Hematopoietic multipotent progenitor cell (in vitro differentiated cells): ENCODE data around the gene HDAC9. TPM values are rescaled to one million over a fixed set of nuclear protein-coding genes. Genes with fewer than 3 reads are reported as not detected.

Experiments
- DNase-seq, 3 donors: peaks; one replicate each; pipeline ENCODE4 v3.0.0-alpha.2; 2011 to 2015; ENCODE audit warnings: low read depth in 2 of 3, low spot score in 2 of 3
- total RNA-seq: library from RNA; depleted of rRNA; stranded (reverse); fragments of >200 nt; gene quantifications from one replicate; pipeline ENCODE4 v1.2.3, GENCODE V29; 2012

Gene HDAC9
- total RNA-seq, 1 donor, result 10.2 TPM

DNA sequence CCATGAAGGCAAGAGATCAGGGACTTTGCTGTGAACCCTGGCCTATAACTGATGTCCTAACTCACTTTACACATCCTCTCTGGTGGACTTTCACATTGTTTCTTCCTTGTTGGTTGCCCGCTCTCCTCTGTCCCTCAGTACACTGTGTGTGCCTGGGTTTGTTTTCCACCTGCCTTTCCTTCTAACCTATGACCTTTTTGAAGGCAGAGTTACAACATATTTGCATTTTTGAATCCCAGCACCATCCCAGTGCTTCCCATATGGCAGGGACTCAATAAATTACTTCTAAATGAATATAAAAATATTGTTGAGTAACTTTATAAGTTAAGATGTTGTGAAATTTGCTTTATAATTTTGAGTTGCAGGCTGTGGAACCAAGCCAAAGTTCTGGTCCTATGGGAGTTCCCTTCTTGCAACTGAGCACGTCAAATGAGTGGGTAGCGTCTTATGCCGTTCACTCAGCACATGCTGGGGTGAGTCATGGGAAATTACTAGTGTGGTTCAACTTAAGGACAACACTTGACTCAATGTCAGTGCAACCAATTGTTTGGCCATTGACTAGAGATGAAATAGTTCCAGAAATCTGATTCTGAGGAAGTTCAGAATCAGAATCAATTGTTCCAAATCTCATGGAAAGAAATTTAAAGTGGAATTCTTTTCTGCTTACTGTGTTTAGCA, 370.9 kb downstream of the HDAC9 start:
- DNase-seq, result no peak

DNA sequence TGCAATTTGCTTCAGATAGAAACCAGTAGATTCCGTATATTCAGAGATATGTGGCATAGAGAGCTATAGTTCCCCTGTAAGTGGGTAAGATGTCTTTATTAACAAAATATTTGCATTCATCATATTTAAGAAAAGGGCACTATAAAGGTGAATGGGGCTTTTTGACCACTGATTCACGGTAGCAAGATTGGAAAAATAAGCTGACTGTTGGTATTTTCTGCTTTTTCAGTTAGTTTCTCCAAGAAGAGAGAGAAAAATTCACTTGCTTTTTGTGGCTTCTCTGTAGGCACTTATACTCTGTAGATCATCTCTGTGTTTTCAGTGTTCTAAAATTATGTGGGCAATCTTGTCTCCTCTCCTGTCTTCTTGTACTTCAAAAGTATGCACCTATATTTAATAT, 376.8 kb downstream of the HDAC9 start:
- no peak for DNase-seq

DNA sequence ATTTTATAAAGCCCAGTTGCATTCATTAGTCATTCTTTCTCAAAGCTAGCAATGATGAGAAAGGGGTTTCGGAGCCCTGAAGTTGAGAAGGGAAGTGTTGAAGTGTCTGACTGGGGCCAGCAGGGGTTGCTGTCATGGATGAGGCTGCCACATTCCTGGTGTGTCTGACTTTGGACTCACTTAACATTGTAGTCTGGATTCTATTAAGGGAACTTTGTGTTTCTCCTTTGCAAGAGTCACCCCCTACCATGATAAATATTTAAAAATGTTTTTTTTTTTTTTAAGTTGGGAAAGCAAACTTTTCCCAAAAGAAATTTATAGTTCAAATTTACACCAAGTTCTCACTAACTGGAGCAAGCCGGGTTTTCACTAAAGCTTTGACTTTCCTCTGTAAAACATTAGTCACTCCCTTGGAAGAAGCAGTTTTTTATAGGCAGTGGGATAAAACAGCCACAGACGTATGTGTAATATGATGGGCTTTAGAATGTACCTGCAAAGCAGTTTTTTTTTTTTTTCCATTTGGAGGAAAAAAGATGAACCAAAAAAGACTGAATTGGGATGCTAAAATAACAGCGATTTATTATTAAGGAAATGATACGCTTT, 378.3 kb downstream of the HDAC9 start:
- DNase-seq, result no peak

DNA sequence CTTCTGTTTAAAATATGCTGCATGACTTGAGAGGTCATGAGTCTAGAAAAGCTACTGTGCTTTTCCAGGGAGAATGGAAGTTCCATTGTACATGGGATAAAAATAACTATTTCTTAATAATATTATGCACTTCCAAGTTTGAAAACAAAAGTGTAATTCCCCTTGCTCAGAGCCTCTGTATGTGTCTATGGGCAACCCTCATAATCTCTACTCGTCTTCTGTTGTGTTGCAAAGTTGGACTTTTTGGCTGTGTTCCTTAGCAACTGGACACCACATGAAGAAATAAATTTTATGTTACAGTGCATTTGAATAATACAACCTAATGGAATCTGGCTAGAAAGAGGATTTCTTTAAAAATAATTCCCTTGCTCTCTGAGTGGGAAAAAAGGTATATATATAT, 379.3 kb downstream of the HDAC9 start:
- DNase-seq, result no peak

DNA sequence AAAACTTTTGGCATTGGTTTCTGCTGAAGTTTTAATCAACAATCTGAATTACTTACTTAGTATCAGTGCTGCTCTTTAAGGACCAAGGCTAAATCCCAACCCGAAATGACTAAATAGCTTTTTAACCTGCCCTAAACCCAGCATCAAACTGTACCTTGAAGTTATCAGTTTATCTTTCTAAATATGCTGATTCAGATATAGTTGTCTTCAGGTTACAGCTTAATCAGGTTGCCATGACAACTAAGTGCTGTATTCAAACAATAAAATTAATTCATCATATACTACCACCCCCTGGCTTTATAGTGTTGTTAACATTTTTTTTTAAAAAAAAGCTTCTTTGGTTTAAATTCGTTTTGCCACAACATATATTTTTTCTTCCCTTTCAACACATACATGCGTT, 382.3 kb downstream of the HDAC9 start:
- DNase-seq, result no peak

DNA sequence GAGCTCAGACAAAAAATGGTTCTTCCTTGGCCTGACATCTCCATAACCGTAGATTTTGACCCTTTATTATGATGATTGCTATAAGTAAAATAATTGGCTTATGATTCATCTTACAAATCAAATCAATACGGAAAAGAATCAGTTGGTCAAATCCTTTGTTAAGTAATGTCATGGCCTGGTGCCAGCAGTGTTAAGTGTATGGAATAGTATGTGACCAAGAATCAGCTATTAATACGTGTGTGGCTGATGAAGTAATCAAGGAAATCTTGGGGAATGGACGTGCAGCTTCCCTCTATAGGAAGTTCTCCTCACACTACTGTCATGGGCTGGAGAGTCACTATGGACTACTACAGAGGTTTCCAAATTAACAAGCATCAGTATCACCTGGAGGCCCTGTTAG, 391.3 kb downstream of the HDAC9 start:
- no peak for DNase-seq

DNA sequence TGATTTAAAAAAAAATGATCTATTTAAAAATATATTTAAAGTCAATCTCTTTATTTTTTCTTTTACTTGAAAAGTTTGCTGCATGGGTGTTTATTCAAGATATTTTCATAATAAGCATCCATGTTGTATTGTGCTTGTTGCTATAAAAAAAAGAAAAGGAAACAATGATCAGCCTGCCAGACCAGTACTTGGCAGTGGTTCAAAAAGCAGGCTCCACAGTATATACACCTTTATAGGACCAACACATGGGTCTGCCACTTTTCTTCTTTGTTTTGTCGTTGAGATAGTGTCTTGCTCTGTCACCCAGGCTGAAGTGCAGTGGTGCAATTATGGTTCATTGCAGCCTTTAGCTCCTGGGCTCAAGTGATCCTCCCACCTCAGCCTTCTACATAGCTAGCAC, 393.9 kb downstream of the HDAC9 start:
- no peak for DNase-seq

DNA sequence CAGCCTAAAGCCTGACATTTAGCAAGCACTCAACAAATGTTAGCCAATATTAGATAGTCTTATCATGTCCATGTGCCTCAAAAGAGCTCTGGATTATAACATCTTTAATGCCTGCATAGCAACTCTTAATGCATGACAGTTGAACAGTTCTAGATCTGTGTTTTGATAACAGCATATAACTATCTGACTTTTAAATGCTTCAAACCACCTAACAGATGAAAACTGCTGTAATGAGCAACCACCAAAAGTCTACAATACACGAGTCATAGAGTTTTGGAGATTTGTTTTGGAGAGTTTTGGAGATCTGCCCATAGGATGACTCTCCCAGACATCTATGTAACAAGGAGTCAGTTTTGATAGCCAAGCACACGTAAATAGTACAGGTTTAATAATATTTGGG, 394.6 kb downstream of the HDAC9 start:
- DNase-seq, result no peak

DNA sequence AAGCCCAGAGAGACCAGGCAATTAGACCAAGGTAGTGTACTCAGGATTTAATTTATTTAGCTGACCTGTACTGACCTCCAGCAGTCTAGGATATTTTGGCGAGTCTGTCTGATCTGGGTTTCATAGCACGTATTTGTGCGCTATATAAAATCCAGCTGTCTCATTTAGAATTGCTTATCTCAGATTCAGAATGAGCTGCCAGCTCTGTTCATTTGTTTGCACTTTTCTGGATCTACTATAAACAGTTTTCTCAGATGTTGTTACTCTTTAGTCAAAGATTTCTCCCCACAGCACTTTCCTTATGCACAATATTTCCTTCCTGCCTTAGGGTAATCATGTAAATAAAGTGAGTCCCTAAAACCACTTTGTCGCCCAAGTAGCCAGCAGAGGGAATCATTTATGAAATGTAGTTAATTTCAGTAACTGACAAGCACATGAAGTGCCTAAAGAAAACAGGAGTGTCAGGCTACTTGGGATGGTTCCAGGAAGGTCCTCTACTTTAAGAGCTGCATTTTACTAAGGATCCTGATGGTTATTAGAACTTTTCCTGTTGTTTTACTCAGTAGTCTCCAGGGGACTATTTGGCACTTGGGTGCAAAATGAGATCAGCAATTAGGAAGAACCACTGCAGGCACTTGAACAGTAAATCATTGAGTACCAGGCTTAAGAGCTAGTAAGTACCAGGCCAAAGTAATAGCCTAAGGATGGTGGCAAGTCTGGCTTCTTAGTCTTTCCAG, 395.5 kb downstream of the HDAC9 start:
- no peak for DNase-seq

DNA sequence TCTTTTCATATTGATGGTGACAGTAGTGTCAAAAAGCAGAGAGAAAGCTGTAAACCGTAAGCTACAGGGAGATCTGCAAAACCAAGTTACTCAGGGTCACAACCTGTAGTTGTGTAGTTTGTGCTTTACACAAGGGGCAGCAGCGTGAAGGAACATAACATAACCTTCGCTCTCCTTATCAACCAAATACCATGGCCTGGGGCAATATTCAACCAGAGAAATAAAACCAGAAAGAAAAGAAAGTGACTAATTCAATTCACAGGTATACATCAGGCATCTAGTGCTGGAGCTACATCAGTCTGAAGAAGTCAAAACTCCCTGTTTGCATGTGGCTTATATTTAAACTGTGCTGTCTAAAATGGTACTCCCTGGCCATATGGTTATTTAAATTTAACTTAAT, 397.6 kb downstream of the HDAC9 start:
- DNase-seq, result no peak

DNA sequence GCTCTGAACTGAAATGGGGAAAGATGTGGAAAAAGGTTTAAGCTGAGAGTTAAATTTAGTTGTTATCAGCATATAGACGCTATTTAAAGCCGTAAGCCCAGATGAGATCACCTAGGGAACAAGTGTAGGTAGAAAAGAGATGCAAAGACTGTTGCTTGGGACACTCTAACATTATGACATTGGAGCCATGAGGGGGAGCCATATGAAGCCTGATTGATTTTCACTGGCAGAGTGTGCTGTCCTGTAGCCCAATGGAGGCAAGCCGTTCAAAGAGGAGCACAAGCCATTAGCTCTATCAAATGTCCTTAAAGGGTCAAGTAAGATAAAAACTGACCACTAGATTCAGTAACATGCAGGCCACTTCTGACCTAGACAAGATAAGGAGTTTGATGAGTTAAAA, 398.6 kb downstream of the HDAC9 start:
- DNase-seq, result no peak

DNA sequence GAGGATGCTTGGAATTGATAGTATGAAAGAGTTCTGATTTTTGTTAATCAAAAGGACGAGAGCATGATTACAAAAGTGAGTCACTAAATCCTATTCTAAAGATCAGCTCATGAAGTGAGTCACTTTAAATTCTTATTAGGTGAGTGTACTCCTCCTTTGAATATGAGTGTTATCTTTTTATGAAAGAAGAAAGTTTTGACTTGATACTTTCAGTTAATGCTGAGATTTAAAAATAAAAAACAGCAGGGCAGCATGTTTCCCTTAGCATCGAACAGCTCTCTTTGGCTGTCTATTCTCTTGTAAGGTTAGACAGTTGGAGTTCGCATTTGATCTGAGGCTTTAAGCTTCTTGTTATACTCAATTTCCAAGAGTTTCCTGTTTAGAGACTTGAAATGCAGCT, 399.9 kb downstream of the HDAC9 start:
- no peak for DNase-seq

DNA sequence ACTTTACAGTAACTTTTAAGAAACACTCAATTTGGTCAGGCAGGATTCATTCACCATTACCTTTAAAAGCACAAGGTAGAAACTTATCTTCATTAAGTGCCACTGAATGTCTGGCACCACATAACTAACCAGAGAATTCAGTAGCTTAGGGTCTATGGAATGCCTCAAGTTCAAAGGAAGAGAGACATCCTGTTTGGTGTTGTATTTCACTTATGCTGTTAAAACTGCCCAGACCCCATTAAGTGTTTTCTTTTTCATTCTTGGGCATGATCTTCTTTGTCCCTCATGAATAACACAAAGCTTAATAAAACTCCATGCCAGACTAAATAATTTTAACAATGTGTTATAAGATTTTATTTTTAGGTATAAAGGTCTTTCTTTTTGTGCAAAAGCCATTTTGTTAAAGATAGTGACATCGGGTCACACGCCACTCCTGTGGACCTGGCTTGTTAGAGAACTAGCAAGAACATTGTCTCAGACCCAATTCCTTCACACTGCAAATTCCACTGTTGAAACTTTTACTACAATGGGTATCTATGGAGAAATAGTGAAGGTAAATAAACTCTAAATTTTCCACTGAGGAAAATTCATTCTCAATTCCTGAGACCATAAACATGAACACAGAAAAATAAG, 400.9 kb downstream of the HDAC9 start:
- no peak for DNase-seq

DNA sequence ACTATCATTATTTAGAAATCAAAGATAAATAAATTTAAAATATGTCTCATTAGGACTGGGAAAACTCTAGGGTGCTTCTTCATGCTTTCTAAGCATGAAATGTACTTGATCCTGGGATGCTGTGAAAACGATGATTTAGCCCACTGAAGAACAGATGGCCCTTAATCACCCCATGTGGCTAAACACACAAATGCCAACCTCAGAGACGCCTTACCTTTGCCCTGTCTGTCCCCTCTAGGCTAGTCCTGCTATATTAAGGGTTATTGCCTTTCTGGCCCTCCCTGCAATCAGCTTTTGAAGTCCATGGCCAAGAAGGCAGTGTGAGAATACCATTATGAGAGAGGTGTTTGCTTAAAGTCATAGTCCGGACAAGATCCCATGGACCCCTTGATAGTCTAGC, 404.7 kb downstream of the HDAC9 start:
- DNase-seq, result no peak

DNA sequence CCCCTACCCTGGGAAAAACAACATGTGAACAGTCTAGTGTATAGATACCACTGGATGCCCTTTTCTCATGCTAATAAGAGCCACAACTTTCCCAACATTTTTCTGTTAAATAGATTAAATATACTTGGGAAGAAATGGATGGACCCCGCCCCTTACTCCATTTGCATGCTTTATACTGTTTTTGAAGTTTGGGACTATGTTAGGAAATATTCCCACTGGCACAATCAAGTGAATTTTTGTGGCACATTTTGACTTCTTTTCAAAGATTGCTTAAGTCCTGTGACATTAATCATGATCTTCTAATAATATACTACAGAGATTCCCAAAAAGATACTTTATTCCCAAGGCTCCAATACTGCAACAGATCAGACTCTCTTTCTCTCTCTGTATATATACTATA, 405.3 kb downstream of the HDAC9 start:
- no peak for DNase-seq

DNA sequence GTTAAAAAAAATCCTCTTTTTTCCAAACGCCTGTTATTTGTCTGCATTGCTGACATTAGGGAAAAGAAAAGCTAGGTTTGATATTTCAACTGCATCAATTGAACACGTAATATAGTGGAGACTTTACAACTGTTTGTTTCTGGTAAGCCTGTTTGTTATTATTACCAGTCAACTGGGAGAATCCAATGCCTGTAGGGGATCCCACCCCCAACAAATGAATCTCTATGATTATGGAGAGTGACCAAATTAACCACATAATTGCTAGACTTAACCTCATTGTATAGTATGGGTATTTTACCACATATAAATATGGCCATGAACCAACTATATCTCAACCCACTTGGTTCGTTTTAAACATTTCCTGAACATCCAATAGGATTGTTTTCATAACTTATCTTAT, 405.8 kb downstream of the HDAC9 start:
- no peak for DNase-seq

DNA sequence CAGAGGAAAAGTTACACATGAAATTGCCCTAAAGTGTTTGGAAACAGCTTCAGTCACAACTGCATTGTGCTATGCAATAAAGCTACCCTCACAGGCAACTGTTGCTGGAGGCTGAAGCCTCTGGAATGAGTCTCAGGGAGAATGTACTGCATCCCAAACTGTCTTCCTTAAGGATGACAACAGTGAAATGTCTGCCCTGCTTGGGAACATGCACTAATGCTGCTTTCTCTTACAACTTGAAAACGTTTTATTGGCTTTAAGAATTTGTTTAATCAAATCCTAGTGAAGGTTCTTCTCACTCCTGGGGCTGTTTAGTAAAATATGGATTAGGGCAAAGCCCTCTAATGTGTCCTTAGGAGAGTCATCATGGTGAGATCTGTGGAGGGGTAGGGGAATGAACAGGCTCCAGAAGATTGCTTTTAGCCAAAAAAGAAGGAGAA, 406.5 kb downstream of the HDAC9 start:
- no peak for DNase-seq

DNA sequence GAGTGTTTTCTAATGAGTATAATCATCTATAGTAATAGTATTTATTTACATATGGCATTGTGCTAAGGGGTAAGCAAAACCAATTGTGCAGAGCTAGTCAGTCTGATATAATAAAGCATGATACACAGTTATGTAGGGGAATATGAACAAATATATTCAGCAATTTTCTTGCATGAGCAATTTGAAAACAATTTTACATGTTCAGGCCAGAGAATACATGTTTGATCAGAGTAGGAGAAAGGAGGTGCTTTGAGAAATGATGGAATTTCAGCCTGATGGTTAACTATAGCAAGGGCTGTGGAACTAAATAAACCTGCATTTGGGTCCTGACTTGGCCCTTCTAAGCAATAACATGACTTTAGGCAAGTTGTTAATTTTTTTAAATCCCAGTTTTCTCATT, 407.3 kb downstream of the HDAC9 start:
- no peak for DNase-seq

DNA sequence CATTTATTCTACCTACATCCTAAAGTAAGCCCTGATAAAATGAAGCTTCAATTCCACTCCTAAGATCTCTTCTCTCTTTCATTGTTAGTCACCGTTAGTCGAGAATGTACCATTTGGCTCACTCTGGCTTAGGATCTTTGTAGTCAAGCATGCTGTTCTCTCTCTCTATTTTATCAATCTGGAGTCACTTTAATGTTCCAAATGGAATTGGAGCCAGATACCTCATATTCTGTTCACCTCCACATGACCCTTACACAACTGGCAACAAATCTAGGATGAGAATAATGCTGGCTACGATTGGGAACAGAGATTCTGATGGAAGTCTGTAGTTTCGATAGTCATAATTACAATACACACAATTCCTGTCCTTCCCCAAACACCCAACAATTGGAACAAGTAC, 408.1 kb downstream of the HDAC9 start:
- no peak for DNase-seq

DNA sequence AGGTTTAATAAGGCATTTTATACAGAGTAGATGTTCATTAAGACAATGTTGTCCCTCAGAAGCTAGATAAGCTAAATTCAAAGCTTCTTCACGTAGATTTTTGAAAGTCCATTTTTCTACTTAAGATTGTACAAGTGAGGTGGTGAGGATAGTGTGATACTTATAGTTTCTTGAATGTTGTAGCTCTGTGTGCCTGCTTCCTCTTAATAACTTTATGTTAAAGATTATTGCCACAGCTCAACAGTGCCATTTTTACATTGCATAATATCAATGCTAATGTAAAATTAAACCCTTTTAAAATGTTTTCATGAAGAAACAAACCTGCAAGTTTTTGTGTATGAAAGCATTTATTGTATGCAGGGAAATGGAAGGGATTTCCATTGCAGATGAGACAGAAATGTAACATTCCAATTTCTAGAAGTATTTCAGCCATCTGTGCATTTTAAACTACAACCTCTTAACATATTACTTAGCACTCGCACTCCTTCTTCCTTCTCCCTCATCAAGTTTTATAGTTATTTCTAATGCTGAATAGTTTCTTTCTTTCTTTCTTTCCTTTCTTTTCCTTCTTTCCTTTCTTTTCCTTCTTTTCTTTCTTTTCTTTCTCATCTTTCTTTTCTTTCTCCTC, 409.9 kb downstream of the HDAC9 start:
- DNase-seq, result no peak

DNA sequence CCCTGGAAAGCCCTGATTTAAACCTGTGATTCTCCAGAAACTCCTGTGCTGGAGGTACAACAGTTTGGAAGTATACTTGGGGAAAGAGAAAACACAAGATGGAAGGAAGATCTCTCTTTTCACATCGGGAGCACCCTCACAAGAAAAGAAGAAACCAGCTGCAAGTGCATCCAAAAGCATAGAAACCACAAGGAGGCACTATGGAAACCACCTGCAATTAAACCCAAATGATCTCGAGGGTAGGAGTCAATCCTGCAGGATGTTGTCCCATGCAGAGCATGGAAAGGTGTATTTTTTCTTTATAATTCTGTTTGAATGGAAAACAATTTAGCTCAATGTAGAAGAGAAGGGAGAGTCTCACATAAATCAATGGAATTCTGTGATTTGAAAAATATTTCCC, 411.4 kb downstream of the HDAC9 start:
- no peak for DNase-seq
